GM23248 (cell line): Measurements from ENCODE around the gene CCDC74B.

Experiments
- EZH2 ChIP-seq: fragments of 200-600 bp; sonication (generic); IDR thresholded peaks from 2 replicates; pipeline ENCODE4 v1.6.1; 2018; ENCODE audit warnings: antibody characterized with exemption, mild to moderate bottlenecking; ENCODE audit not compliant: insufficient read depth, poor library complexity, severe bottlenecking
- EZH2phosphoT487 ChIP-seq: fragments of 200-600 bp; sonication (generic); IDR thresholded peaks from 2 replicates; pipeline ENCODE4 v1.6.1; 2018; ENCODE audit warnings: antibody characterized with exemption, moderate library complexity, mild to moderate bottlenecking, low read depth; ENCODE audit not compliant: insufficient read depth

- no peak for TF ChIP-seq EZH2
- TF ChIP-seq EZH2phosphoT487 = no peak
Observed at GRCh38 chr2:130187268-130187667, 42.4 kb upstream of the CCDC74B start.
